GM12878 (cell line): ENCODE results near the gene CTSF.
A peak's percentile ranks its signal among the peaks of the same experiment; 100 is the strongest.

Experiments used
- CREM ChIP-seq: IDR thresholded peaks from 2 replicates; pipeline ENCODE4 v1.6.1; 2014; ENCODE audit warnings: antibody characterized with exemption, low read depth
- CTCF ChIP-seq, 3 experiments: IDR thresholded peaks in 2 of 3; conservative IDR thresholded peaks in 1 of 3; 2 replicates each; pipeline ENCODE4 v1.5.1; 2011; ENCODE audit warnings: low read depth in 3 of 3, low read length in 3 of 3, mild to moderate bottlenecking in 3 of 3, control low read depth in 2 of 3, moderate library complexity in 2 of 3, inconsistent platforms in 1 of 3, mixed read lengths in 1 of 3; ENCODE audit not compliant: control insufficient read depth in 2 of 3, insufficient read depth in 1 of 3; ENCODE audit errors: extremely low read depth in 1 of 3
- DPF2 ChIP-seq: fragments of 450-650 bp; IDR thresholded peaks from 2 replicates; pipeline ENCODE4 v1.6.1; 2017; ENCODE audit warnings: mild to moderate bottlenecking
- GATAD2B ChIP-seq: fragments of 450-650 bp; conservative IDR thresholded peaks from 2 replicates; pipeline ENCODE4 v1.6.1; 2017; ENCODE audit warnings: low read depth, mild to moderate bottlenecking, moderate library complexity
- HDAC6 ChIP-seq: fragments of 200-600 bp; sonication (generic); IDR thresholded peaks from one replicate; pipeline ENCODE4 v1.8.0; 2017; ENCODE audit warnings: antibody characterized with exemption; ENCODE audit not compliant: unreplicated experiment
- MAX ChIP-seq: IDR thresholded peaks from 2 replicates; pipeline ENCODE4 v1.6.1; 2012; ENCODE audit warnings: low read depth, low read length, improper control_type of control experiment
- NFXL1 ChIP-seq: fragments of 450-650 bp; IDR thresholded peaks from 2 replicates; pipeline ENCODE4 v1.6.1; 2017; ENCODE audit warnings: antibody characterized with exemption, mild to moderate bottlenecking, borderline replicate concordance
- NFYB ChIP-seq: IDR thresholded peaks from 2 replicates; pipeline ENCODE4 v1.6.1; 2011; ENCODE audit warnings: low read depth, mild to moderate bottlenecking, low read length, improper control_type of control experiment, moderate library complexity; ENCODE audit not compliant: insufficient read depth
- NKRF ChIP-seq: fragments of 450-650 bp; conservative IDR thresholded peaks from 2 replicates; pipeline ENCODE4 v1.6.1; 2017; ENCODE audit warnings: mild to moderate bottlenecking, moderate library complexity
- NR2C2 ChIP-seq: IDR thresholded peaks from 2 replicates; pipeline ENCODE4 v1.6.1; 2011; ENCODE audit warnings: borderline replicate concordance, low read depth; ENCODE audit not compliant: control insufficient read depth, insufficient read length
- POLR2A ChIP-seq: IDR thresholded peaks from 2 replicates; pipeline ENCODE4 v1.6.1; 2011; ENCODE audit warnings: low read depth, mild to moderate bottlenecking, low read length
- TAF1 ChIP-seq: IDR thresholded peaks from 2 replicates; pipeline ENCODE4 v1.6.1; 2011; ENCODE audit warnings: mild to moderate bottlenecking, low read depth, low read length, borderline replicate concordance
- TCF7 ChIP-seq: IDR thresholded peaks from 2 replicates; pipeline ENCODE4 v1.6.1; 2014; ENCODE audit warnings: antibody characterized with exemption, borderline replicate concordance
- YY1 ChIP-seq: IDR thresholded peaks from 2 replicates; pipeline ENCODE4 v1.6.1; 2011; ENCODE audit warnings: low read depth, mild to moderate bottlenecking, low read length

- no peak for TF ChIP-seq TAF1
- TF ChIP-seq CTCF (IDR thresholded peaks at IDR 0.05 in 2 of 3, conservative IDR thresholded peaks at IDR 0.05 in 1 of 3; ENCODE audit: control insufficient read depth in 2 of 3, extremely low read depth in 1 of 3, insufficient read depth in 1 of 3, low read depth in 3 of 3, low read length in 3 of 3) = peak; percentile 62 to 87 (median 80)
- TF ChIP-seq NFXL1 = no peak
- peak; percentile 65 for TF ChIP-seq POLR2A
- TF ChIP-seq CREM = peak; percentile 59; the same call in 1 of the 2 replicates
- TF ChIP-seq NFYB = no peak
- no peak for TF ChIP-seq TCF7
- TF ChIP-seq NKRF = no peak
- TF ChIP-seq NR2C2 = no peak
- 0 out of 2 replicates have a peak, but pooled peaks have one; percentile 18 for TF ChIP-seq YY1
- peak; percentile 68 for TF ChIP-seq MAX
- no peak for TF ChIP-seq HDAC6
- TF ChIP-seq GATAD2B = 0 out of 2 replicates have a peak, but pooled peaks have one; percentile 38
- TF ChIP-seq DPF2 = no peak
These were observed 24.9 kb downstream of the CTSF start for GRCh38 chr11:66543263-66544107.
